ENCODE data around the gene ATP9B.

ATP9B gene

DNA sequence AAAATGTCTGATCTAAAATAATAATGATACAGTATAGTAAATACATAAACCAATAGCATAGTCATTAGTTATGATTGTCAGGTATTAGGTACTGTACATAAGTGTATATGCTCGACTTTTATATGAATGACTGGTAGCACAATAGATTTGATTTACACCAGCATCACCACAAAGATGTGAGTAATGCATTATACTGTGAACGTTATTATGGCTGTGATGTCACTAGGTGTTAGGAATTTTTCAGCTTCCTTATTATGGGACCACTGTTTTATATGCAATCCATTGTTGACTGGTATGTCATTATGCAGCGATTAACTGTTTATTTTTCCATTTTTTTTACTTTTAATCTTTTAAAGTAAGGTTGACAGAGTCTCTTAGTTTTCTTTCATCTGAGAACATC, 23.7 kb downstream of the ATP9B start:
- TF ChIP-seq CTCF (IDR thresholded peaks at IDR 0.05; ENCODE audit: borderline replicate concordance, control extremely low read depth, extremely low read depth, insufficient read depth, missing control alignments), result no peak
- in situ Hi-C loops (cut with MboI; ENCODE audit: low sequenced_read_pairs, unreplicated experiment), result no loop called here
- DNase-seq (ENCODE audit: low spot score), result no peak

- no peak for TF ChIP-seq CTCF (IDR thresholded peaks at IDR 0.05; ENCODE audit: borderline replicate concordance, control extremely low read depth, extremely low read depth, insufficient read depth, missing control alignments)
Measured at GRCh38 chr18:79093986-79094385, 24.8 kb downstream of the ATP9B start.

GRCh38 chr18:79095216-79095615, 26.0 kb downstream of the ATP9B start:
- in situ Hi-C loops (cut with MboI; ENCODE audit: low sequenced_read_pairs, unreplicated experiment), result no loop called here
- DNase-seq (ENCODE audit: low spot score), result no peak
- no peak for TF ChIP-seq CTCF (IDR thresholded peaks at IDR 0.05; ENCODE audit: borderline replicate concordance, control extremely low read depth, extremely low read depth, insufficient read depth, missing control alignments)

More at GRCh38 chr18:79093986-79094385, 24.8 kb downstream of the ATP9B start:
- in situ Hi-C loops (cut with MboI; ENCODE audit: low sequenced_read_pairs, unreplicated experiment), result no loop called here
- DNase-seq (ENCODE audit: low spot score), result no peak

DNA sequence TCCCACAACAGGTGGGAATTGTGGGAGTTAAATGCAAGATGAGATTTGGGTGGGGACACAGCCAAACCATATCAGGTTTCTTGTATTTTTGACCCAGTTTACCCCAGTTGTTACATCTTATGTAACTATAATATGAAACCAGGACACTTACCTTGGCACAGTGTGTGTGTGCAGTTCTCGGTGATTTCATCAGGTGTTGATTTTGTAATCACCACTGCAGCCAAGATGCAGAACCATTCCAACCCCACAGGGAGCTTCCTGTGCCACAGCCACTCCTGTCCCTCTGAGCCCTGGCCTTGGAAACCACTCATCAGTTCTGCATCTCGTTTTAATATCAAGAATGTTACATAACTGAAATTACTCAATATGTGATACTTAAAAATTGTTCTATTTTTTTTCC, 31.8 kb downstream of the ATP9B start:
- TF ChIP-seq CTCF (IDR thresholded peaks at IDR 0.05; ENCODE audit: borderline replicate concordance, control extremely low read depth, extremely low read depth, insufficient read depth, missing control alignments), result no peak

GRCh38 chr18:79102886-79103285, 33.7 kb downstream of the ATP9B start:
- in situ Hi-C loops (cut with MboI; ENCODE audit: low sequenced_read_pairs, unreplicated experiment), result no loop called here
- DNase-seq (ENCODE audit: low spot score), result no peak
- TF ChIP-seq CTCF (IDR thresholded peaks at IDR 0.05; ENCODE audit: borderline replicate concordance, control extremely low read depth, extremely low read depth, insufficient read depth, missing control alignments), result no peak

More for the DNA sequence above, 31.8 kb downstream of the ATP9B start:
- no peak for DNase-seq (ENCODE audit: low spot score)
- in situ Hi-C loops (cut with MboI; ENCODE audit: low sequenced_read_pairs, unreplicated experiment), result no loop called here

GRCh38 chr18:79104137-79104536, 34.9 kb downstream of the ATP9B start:
- no peak for DNase-seq (ENCODE audit: low spot score)
- in situ Hi-C loops (cut with MboI; ENCODE audit: low sequenced_read_pairs, unreplicated experiment), result no loop called here
- no peak for TF ChIP-seq CTCF (IDR thresholded peaks at IDR 0.05; ENCODE audit: borderline replicate concordance, control extremely low read depth, extremely low read depth, insufficient read depth, missing control alignments)

GRCh38 chr18:79105455-79105854, 36.3 kb downstream of the ATP9B start:
- no peak for TF ChIP-seq CTCF (IDR thresholded peaks at IDR 0.05; ENCODE audit: borderline replicate concordance, control extremely low read depth, extremely low read depth, insufficient read depth, missing control alignments)
- no peak for DNase-seq (ENCODE audit: low spot score)
- in situ Hi-C loops (cut with MboI; ENCODE audit: low sequenced_read_pairs, unreplicated experiment), result no loop called here

Data from GM13976 (cell line).